Epithelial cell of proximal tubule (primary cell): ENCODE results near the gene SMIM11. TPM values are rescaled to one million over a fixed set of nuclear protein-coding genes. Genes with fewer than 3 reads are reported as not detected.

Source experiments
- DNase-seq: peaks from one replicate; pipeline ENCODE4 v3.0.0-alpha.2; 2011; ENCODE audit warnings: low read depth
- H3K4me3 ChIP-seq: 2 replicates; pipeline ENCODE4 v1.5.1; 2011; ENCODE audit warnings: low read depth, mild to moderate bottlenecking, low read length
- total RNA-seq: library from RNA; depleted of rRNA; stranded (reverse); fragments of >200 nt; gene quantifications from 2 replicates; pipeline ENCODE4 v1.2.3, GENCODE V29; 2015
- TF ChIP-seq, protein P1 (sequence below): conservative IDR thresholded peaks from 2 replicates; pipeline ENCODE4 v1.5.1; 2012; ENCODE audit warnings: low read depth, mild to moderate bottlenecking, low read length

Gene SMIM11
- total RNA-seq, 1 donor from 2014 or later, result 22.0 TPM

DNA sequence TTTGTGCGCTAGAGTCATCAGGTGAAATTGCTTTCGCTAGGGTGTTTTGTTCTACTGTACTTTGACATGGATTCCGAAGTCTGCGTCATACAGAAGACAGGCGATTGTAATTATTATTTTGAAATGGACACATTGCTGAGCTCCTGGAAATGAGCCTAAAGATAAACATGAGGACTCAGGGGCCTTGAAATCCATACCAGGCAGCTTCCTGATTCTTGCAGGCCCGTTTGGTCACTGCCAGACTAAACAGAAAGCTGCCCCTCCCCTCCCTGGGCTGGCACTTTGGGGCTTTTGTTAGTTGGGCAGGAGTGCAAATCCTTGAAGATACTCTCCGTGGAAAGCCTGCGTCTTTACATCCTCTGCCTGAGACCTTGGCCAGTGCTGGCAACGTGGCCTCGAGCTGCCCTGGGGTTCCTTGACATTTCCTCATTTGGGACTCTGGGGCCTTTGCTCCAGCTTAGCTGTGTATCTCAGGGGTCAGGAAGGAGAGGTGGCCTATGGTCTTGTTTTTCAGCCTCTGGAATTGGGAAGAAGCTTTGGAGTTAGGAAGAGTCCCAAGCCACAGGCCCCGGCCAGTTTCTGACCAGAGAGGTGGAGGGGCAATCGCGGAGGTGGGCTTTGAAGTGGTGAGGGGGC lies 38.4 kb upstream of the SMIM11 start:
- DNase-seq, result no peak
- no peak overlapping the region for H3K4me3 ChIP-seq
- TF ChIP-seq, protein P1, sequence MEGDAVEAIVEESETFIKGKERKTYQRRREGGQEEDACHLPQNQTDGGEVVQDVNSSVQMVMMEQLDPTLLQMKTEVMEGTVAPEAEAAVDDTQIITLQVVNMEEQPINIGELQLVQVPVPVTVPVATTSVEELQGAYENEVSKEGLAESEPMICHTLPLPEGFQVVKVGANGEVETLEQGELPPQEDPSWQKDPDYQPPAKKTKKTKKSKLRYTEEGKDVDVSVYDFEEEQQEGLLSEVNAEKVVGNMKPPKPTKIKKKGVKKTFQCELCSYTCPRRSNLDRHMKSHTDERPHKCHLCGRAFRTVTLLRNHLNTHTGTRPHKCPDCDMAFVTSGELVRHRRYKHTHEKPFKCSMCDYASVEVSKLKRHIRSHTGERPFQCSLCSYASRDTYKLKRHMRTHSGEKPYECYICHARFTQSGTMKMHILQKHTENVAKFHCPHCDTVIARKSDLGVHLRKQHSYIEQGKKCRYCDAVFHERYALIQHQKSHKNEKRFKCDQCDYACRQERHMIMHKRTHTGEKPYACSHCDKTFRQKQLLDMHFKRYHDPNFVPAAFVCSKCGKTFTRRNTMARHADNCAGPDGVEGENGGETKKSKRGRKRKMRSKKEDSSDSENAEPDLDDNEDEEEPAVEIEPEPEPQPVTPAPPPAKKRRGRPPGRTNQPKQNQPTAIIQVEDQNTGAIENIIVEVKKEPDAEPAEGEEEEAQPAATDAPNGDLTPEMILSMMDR, result no peak

DNA sequence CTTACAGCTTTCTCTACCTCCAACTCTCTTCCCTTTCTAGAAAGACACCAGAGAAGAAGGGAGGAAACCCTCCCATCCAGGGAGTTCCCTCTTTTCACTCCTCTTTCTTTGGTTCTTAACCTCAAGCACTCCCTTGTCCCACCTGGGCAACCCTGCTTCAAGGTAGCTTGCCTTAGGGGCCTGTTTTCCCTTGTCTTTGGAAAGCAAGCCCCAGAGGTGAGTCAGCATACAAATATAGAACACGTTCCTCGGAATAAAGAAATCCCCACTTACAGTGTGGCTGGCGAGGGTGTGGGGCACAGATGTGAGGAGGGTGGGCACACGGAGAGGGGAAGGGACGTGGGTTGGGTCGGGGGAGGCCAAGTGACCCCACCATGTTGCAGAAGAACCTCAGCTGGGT lies 37.6 kb upstream of the SMIM11 start:
- DNase-seq, result no peak
- TF ChIP-seq, protein P1, result no peak
- no peak overlapping the region for H3K4me3 ChIP-seq

DNA sequence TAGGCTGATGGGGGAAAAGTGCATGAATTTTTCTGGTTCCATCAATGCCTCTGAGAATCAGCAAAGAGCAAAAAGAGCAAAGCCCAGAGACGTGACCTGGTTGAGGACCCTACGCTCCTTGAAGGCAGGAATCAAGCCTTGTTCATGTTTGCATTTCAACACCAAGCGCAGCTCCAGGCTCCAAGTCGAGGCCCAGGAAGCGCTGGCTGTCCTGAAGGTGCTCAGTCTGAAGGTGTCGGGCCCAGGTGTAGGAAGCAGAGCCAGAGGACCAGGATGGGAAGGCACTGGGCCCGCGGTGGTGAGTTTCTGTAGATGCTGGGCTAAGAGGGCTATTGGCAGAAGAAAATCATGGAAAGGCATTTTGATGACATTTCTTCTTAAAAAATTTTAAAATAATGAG lies 37.1 kb upstream of the SMIM11 start:
- no peak for DNase-seq
- TF ChIP-seq, protein P1, result no peak
- H3K4me3 ChIP-seq, result no peak overlapping the region

DNA sequence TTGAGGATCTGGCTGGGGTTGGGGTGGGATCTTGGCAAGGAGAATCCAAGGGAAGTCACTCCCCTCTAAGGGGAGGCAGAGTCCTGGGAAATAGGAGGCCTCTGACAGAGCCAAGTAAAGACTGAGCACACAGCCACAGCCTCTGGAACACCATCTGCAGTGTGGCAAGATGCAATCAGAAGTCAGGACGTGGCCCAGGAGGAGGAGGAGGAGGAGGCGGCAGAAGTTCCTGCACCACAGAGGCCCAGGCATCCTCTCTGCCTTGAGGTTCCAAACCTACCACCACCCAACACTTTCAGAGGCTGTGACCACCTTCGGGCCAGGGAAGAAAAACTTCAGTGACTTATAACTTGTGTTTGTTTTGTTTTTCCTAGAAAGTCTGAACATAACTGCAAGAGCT lies 35.2 kb upstream of the SMIM11 start:
- TF ChIP-seq, protein P1, result no peak
- no peak for DNase-seq
- no peak overlapping the region for H3K4me3 ChIP-seq

DNA sequence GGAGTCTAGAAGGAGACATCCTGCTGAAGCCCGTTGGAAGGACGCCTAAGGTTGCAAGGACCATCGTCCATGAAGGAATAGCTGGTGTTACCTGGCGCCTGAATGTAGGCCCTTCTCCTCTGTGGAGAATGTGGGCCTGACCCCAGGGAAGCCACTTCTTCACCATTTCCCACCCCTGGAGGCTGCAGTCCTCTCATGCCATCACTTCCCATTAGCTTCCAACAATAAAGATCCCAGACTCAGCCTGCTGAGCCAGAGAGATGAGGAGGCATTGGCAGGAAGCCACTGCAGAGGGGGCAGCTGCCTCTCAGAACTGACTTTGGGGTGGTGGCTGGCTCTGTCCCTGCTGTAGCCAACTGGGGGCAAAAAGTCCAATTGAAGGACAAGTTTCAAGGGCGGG lies 32.8 kb upstream of the SMIM11 start:
- H3K4me3 ChIP-seq, result no peak overlapping the region
- TF ChIP-seq, protein P1, result no peak
- DNase-seq, result no peak

DNA sequence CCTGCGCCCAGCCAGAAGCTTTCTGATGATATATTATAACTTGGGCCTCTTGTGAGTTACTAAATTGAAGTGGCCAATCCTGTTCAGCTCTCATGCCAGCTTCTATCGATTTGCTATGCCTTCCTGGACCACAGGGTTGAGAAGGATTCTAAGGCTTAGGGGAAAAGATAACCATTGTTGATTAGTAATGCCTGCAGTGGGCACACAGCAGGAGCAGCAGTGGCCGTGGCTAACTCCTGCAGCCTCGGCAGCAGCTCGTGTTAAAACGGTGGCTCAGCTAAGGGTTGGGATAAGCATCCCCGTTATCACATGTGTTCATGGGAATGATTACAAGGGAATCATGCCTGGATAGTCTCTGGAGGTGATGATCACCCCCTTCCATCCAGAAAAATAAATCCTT lies 32.0 kb upstream of the SMIM11 start:
- no peak overlapping the region for H3K4me3 ChIP-seq
- no peak for DNase-seq
- TF ChIP-seq, protein P1, result no peak

DNA sequence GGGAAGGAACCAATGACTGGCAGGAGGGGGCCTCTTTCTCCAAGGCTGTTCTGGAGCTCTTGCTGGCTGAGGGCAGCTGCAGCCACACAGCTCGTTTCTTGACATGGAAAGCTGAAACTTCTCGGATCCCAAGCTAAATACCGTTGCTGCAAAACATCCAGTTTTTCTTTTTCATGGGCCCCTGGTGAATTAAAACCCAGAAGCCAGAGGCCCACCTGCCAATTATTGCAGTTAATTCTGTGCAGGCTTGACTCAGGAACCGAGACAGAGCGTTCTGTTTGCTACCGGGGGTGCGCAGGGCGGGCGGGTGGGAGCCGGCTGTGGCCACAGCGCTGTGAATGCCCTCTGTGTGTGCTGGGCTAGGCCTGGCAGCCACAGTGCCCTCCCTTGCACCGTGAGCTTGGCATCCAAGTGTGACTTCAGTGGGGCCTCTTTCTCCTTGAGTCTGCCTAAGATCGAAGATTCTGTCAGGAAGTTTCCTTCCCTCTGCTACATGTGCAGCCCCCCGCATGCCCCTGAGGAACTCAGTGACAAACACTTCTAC lies 31.4 kb upstream of the SMIM11 start:
- TF ChIP-seq, protein P1, result no peak
- H3K4me3 ChIP-seq, result no peak overlapping the region
- no peak for DNase-seq
